HepG2 (cell line): ENCODE measurements around the gene LCE1B. TPM values are rescaled to one million over a fixed set of nuclear protein-coding genes. Genes with fewer than 3 reads are reported as not detected.

ENCODE experiments used
- ATAC-seq: fragments of 200-7000 bp; cut with Tn5 transposase; 3 replicates; pipeline ENCODE4 v1.9.1; 2020; ENCODE audit warnings: mild to moderate bottlenecking, moderate library complexity
- BruUV-seq: library from RNA; stranded (reverse); fragments of 400-500 nt; replicated peaks from 2 replicates; lab custom pipeline; 2021; lab: Mats Ljungman, UMichigan
- CTCF ChIA-PET: fragments of 300-600 bp; formaldehyde crosslinking; extraction: SDS; loops from one replicate; lab custom pipeline; 2021; ENCODE audit warnings: low total read pairs, inconsistent platforms, low intra/inter-chr PET ratio; lab: Yijun Ruan, JAX
- POLR2A ChIA-PET: fragments of 350-600 bp; sonication (Branson Sonifier 250); formaldehyde crosslinking; loops from one replicate; lab custom pipeline; 2020; ENCODE audit warnings: antibody characterized with exemption, inconsistent platforms; lab: Yijun Ruan, JAX
- DNase-seq: peaks from one replicate; pipeline ENCODE4 v3.0.0-alpha.2; 2015; ENCODE audit warnings: low spot score
- FAIRE-seq: peaks from 3 replicates; lab custom pipeline; 2011; peaks lifted over from hg19 to GRCh38; lab: Jason Lieb, UNC
- H2AFZ ChIP-seq: one replicate; pipeline ENCODE4 v1.6.1; 2011; ENCODE audit warnings: low read length, inconsistent platforms
- H3K27ac ChIP-seq: fragments of 300-600 bp; 3 replicates; pipeline ENCODE4 v1.8.0; 2011; ENCODE audit warnings: mixed run types, mild to moderate bottlenecking, mixed read lengths, low read length, inconsistent platforms; ENCODE audit not compliant: insufficient read depth; ENCODE audit errors: extremely low read length
- H3K27me3 ChIP-seq, 2 experiments: fragments of 200-600 bp in 1 of 2; 2 replicates in 1 of 2; 3 replicates in 1 of 2; pipeline versions ENCODE4 v1.6.0 to v1.8.0; 2011; ENCODE audit warnings: low read length in 2 of 2, mild to moderate bottlenecking in 2 of 2, moderate library complexity in 2 of 2, inconsistent platforms in 1 of 2; ENCODE audit not compliant: insufficient read depth in 2 of 2, control insufficient read depth in 1 of 2
- H3K36me3 ChIP-seq, 2 experiments: fragments of 200-600 bp in 1 of 2; replicated peaks in 1 of 2; 2 replicates in 1 of 2; 3 replicates in 1 of 2; pipeline versions ENCODE4 v1.5.1 to v1.8.0; 2011; ENCODE audit warnings: low read length in 2 of 2, inconsistent platforms in 1 of 2; ENCODE audit not compliant: insufficient read depth in 2 of 2, control insufficient read depth in 1 of 2
- H3K4me1 ChIP-seq: 2 replicates; pipeline ENCODE4 v1.5.1; 2012; ENCODE audit warnings: low read length, inconsistent platforms; ENCODE audit not compliant: insufficient read depth
- H3K4me2 ChIP-seq: 2 replicates; pipeline ENCODE4 v1.6.0; 2011; ENCODE audit warnings: low read depth, low read length, inconsistent platforms
- H3K4me3 ChIP-seq, 3 experiments: fragments of 200-600 bp in 1 of 3; sonication (generic), shearing (Covaris generic) in 1 of 3; replicated peaks in 1 of 3; 2 replicates each; pipeline ENCODE4 v1.5.1; 2011 to 2016; ENCODE audit warnings: low read length in 3 of 3, inconsistent platforms in 2 of 3, low read depth in 2 of 3, mild to moderate bottlenecking in 2 of 3, control low read depth in 1 of 3, mixed read lengths in 1 of 3; ENCODE audit not compliant: insufficient read depth in 1 of 3
- H3K79me2 ChIP-seq: one replicate; pipeline ENCODE4 v1.6.1; 2011; ENCODE audit warnings: low read length, inconsistent platforms; ENCODE audit not compliant: insufficient read depth
- H3K9ac ChIP-seq: 2 replicates; pipeline ENCODE4 v1.6.0; 2011; ENCODE audit warnings: mild to moderate bottlenecking, low read depth, low read length, inconsistent platforms; ENCODE audit not compliant: insufficient read depth
- H3K9me3 ChIP-seq: 2 replicates; pipeline ENCODE4 v1.5.1; 2012; ENCODE audit warnings: mild to moderate bottlenecking, low read length
- H4K20me1 ChIP-seq: 2 replicates; pipeline ENCODE4 v1.6.0; 2011; ENCODE audit warnings: inconsistent platforms, mild to moderate bottlenecking, low read length, moderate library complexity; ENCODE audit not compliant: insufficient read depth
- CBFB ChIP-seq: sonication (generic); formaldehyde crosslinking; IDR thresholded peaks from 2 replicates; pipeline ENCODE4 v1.4.0; 2020; ENCODE audit warnings: missing genetic modification reagents
- CBX5 ChIP-seq: sonication (generic); formaldehyde crosslinking; IDR thresholded peaks from 2 replicates; pipeline ENCODE4 v1.4.0; 2020; ENCODE audit warnings: missing genetic modification reagents, borderline replicate concordance
- DDIT3 ChIP-seq: sonication (generic); formaldehyde crosslinking; IDR thresholded peaks from 2 replicates; pipeline ENCODE4 v1.4.0; 2020; ENCODE audit warnings: mild to moderate bottlenecking, missing genetic modification reagents
- EED ChIP-seq: sonication (generic); formaldehyde crosslinking; IDR thresholded peaks from 2 replicates; pipeline ENCODE4 v1.5.0; 2020; ENCODE audit warnings: mild to moderate bottlenecking, missing genetic modification reagents
- ERF ChIP-seq: IDR thresholded peaks from 2 replicates; pipeline ENCODE4 v1.6.1; 2018; ENCODE audit warnings: missing biosample characterization, missing genetic modification reagents
- FLYWCH1 ChIP-seq: sonication (generic); formaldehyde crosslinking; IDR thresholded peaks from 2 replicates; pipeline ENCODE4 v1.8.1; 2023; ENCODE audit warnings: mild to moderate bottlenecking, missing genetic modification reagents
- LRRFIP1 ChIP-seq: sonication (generic); formaldehyde crosslinking; conservative IDR thresholded peaks from 2 replicates; pipeline ENCODE4 v1.4.0; 2020; ENCODE audit warnings: missing genetic modification reagents
- SMAD1 ChIP-seq: sonication (generic); formaldehyde crosslinking; IDR thresholded peaks from 2 replicates; pipeline ENCODE4 v1.4.0; 2020; ENCODE audit warnings: missing genetic modification reagents, low read depth, mild to moderate bottlenecking, borderline replicate concordance
- ZBTB39 ChIP-seq: sonication (generic); formaldehyde crosslinking; IDR thresholded peaks from 2 replicates; pipeline ENCODE4 v1.5.0; 2020; ENCODE audit warnings: missing genetic modification reagents
- ZNF326 ChIP-seq: sonication (generic); formaldehyde crosslinking; IDR thresholded peaks from 2 replicates; pipeline ENCODE4 v1.4.0; 2020; ENCODE audit warnings: missing genetic modification reagents, borderline replicate concordance
- ZNF547 ChIP-seq: sonication (generic); formaldehyde crosslinking; IDR thresholded peaks from 2 replicates; pipeline ENCODE4 v1.5.1; 2020; ENCODE audit warnings: mild to moderate bottlenecking, missing genetic modification reagents
- ZNF780A ChIP-seq: sonication (generic); formaldehyde crosslinking; IDR thresholded peaks from 2 replicates; pipeline ENCODE4 v1.8.0; 2022; ENCODE audit warnings: mild to moderate bottlenecking, missing genetic modification reagents, moderate library complexity
- WGBS: methylation state at CpG from one replicate; pipeline ENCODE4 v1.1.6; 2017; ENCODE audit warnings: low lambda C conversion rate; 5-methylcytosine and 5-hydroxymethylcytosine counted together
- in situ Hi-C: cut with HindIII; loops from 2 replicates; pipeline ENCODE4 v1.10.0; 2017; ENCODE audit warnings: low pct_unique_long_range_greater_than_20kb; ENCODE audit not compliant: extremely low pct_ligation_motif_present
- intact Hi-C: fragments of 100-400 bp; cut with micrococcal nuclease; formaldehyde crosslinking; loops from one replicate; pipeline ENCODE4 v1.10.0; 2022; ENCODE audit not compliant: unreplicated experiment
- polyA plus RNA-seq, 8 experiments: library from polyadenylated mRNA; depleted of rRNA in 3 of 8; stranded (reverse) in 7 of 8; unstranded in 1 of 8; fragments of >200 nt; fragmentation: Illumina TruSeq in 4 of 8; extraction: Trizol in 4 of 8; gene quantifications; 2 replicates each; pipeline versions ENCODE4 v1.2.1 to v1.2.3, GENCODE V29; 2011 to 2016; ENCODE audit warnings: low read depth in 4 of 8, missing spikeins in 1 of 8, mixed read lengths in 1 of 8; ENCODE audit not compliant: insufficient read depth in 1 of 8
- total RNA-seq, 5 experiments: library from RNA; depleted of rRNA; stranded (reverse); fragments of >200 nt; fragmentation: Illumina TruSeq; extraction: Trizol; gene quantifications; 2 replicates each; pipeline ENCODE4 v1.2.3, GENCODE V29; 2016; ENCODE audit warnings: low read depth in 1 of 5

Gene LCE1B
- total and polyA plus RNA-seq, 2 of the 13 experiments (the other 11 are each of a cell fraction or from before 2014, with no cell fraction given): not detected

- CTCF ChIA-PET: no interaction called here
- no peak for TF ChIP-seq LRRFIP1
- TF ChIP-seq SMAD1 (CRISPR knock-in tag): no peak
- TF ChIP-seq FLYWCH1: no peak
- no peak for TF ChIP-seq ZNF326 (CRISPR knock-in tag)
- no peak for TF ChIP-seq ERF (CRISPR knock-in tag)
- no peak for TF ChIP-seq EED (CRISPR knock-in tag)
- TF ChIP-seq, all 625 proteins: peak for 0
- BruUV-seq: no TSS peak
These were observed 5.2 kb upstream of the LCE1B start, which contains the start of gene LCE1C for GRCh38 chr1:152806576-152806975. Gene LCE1C (minus strand): TSS chr1:152806651. CDS start chr1:152805478, 1,173 bp downstream.

GRCh38 chr1:152811050-152811449 lies 721 bp upstream of the LCE1B start:
- H3K4me3 ChIP-seq: no peak overlapping the region
- no peak overlapping the region for H2AFZ ChIP-seq
- CTCF ChIA-PET: no interaction called here
- no peaks in the 10 kb centered on the region for H4K20me1 ChIP-seq
- H3K9ac ChIP-seq: no peak overlapping the region
- no peak for TF ChIP-seq CBX5
- TF ChIP-seq CBFB: no peak
- TF ChIP-seq ZBTB39 (CRISPR knock-in tag): no peak
- TF ChIP-seq ZNF547 (CRISPR knock-in tag): no peak
- TF ChIP-seq DDIT3 (CRISPR knock-in tag): no peak
- no peak for TF ChIP-seq ZNF780A (CRISPR knock-in tag)
- TF ChIP-seq, all 625 proteins: peak for 0
- no peaks in the 10 kb centered on the region for H3K79me2 ChIP-seq
- H3K4me2 ChIP-seq: no peak overlapping the region
- POLR2A ChIA-PET: no interaction called here
- H3K36me3 ChIP-seq: no peaks in the 10 kb centered on the region
- no peaks in the 10 kb centered on the region for H3K9me3 ChIP-seq
- intact Hi-C loops: no loop called here
- FAIRE-seq: no peak
- no peak overlapping the region for H3K27ac ChIP-seq
- in situ Hi-C loops: no loop called here
- no peak for ATAC-seq
- WGBS: no CpG with 5 or more reads among the region's 2 CpGs
- H3K27me3 ChIP-seq: no peaks in the 10 kb centered on the region; a peak in 1 of 5 replicates
- BruUV-seq: no TSS peak
- no peak for DNase-seq
- H3K4me1 ChIP-seq: no peaks in the 10 kb centered on the region

More at GRCh38 chr1:152806576-152806975, 5.2 kb upstream of the LCE1B start, which contains the start of gene LCE1C:
- in situ Hi-C loops: no loop called here
- Histone ChIP-seq H3K9ac (no peak within 1 kb of the TSS), H3K4me2 (no peak within 1 kb of the TSS), H3K4me3 (no peak within 1 kb of the TSS), H4K20me1 (no peaks in the 10 kb centered on the region), H3K27me3 (no peaks in the 10 kb centered on the region; a peak in 1 of 5 replicates), H3K36me3 (no peaks in the 10 kb centered on the region), H2AFZ (no peak within 1 kb of the TSS), H3K27ac (no peak within 1 kb of the TSS), H3K9me3 (no peaks in the 10 kb centered on the region), H3K4me1 (no peaks in the 10 kb centered on the region), H3K79me2 (no peaks in the 10 kb centered on the region)
- DNase-seq (no peak), ATAC-seq (no peak), FAIRE-seq (no peak)
- WGBS: 0% methylated on average over 3 of the region's 3 CpGs
- intact Hi-C loops: no loop called here
- POLR2A ChIA-PET: no interaction called here
